Occipital lobe (tissue), 2 donors: ENCODE measurements around the gene DPP10. TPM values are rescaled to one million over a fixed set of nuclear protein-coding genes. Genes with fewer than 3 reads are reported as not detected.
"Not testable (repeated sequence)": the region's sequence is repeated elsewhere in the genome, so short reads cannot be mapped to it uniquely, and the experiment has no call there.

Experiments used
- DNase-seq: peaks from one replicate; lab custom pipeline; 2025; lab: John Stamatoyannopoulos, UW
- total RNA-seq: library from RNA; depleted of rRNA; stranded (reverse); fragments of >200 nt; gene quantifications from one replicate; pipeline ENCODE4 v1.2.3, GENCODE V29; 2014

The DPP10 gene
- total RNA-seq, 1 donor from 2014 or later = 76.7 TPM

GRCh38 chr2:114507744-114508143 lies 65.3 kb downstream of the DPP10 start:
- DNase-seq = no peak

GRCh38 chr2:114515882-114516281 lies 73.4 kb downstream of the DPP10 start:
- DNase-seq = no peak

- DNase-seq = no peak
Observed at GRCh38 chr2:114517580-114517979, 75.1 kb downstream of the DPP10 start.

- no peak for DNase-seq
Observed at GRCh38 chr2:114518738-114519137, 76.3 kb downstream of the DPP10 start.

- DNase-seq = not testable (repeated sequence)
Observed at GRCh38 chr2:114522612-114523011, 80.2 kb downstream of the DPP10 start.

- no peak for DNase-seq
Observed at GRCh38 chr2:114525955-114526354, 83.5 kb downstream of the DPP10 start.

- DNase-seq = no peak
Observed at GRCh38 chr2:114526841-114527240, 84.4 kb downstream of the DPP10 start.

- no peak for DNase-seq
Observed at GRCh38 chr2:114527330-114527983, 85.0 kb downstream of the DPP10 start.

- DNase-seq = no peak
Observed at GRCh38 chr2:114534116-114535084, 92.0 kb downstream of the DPP10 start.

- no peak for DNase-seq
Observed at GRCh38 chr2:114537777-114538176, 95.3 kb downstream of the DPP10 start.

GRCh38 chr2:114542695-114543094 lies 100.3 kb downstream of the DPP10 start:
- no peak for DNase-seq

GRCh38 chr2:114543236-114543766 lies 100.9 kb downstream of the DPP10 start:
- no peak for DNase-seq

GRCh38 chr2:114545052-114545451 lies 102.6 kb downstream of the DPP10 start:
- no peak for DNase-seq

GRCh38 chr2:114546531-114546930 lies 104.1 kb downstream of the DPP10 start:
- no peak for DNase-seq

- DNase-seq = no peak
Observed at GRCh38 chr2:114548151-114548550, 105.7 kb downstream of the DPP10 start.

- DNase-seq = no peak
Observed at GRCh38 chr2:114550364-114550763, 107.9 kb downstream of the DPP10 start.

GRCh38 chr2:114550895-114551793 lies 108.7 kb downstream of the DPP10 start:
- peak; percentile 14 for DNase-seq

GRCh38 chr2:114553027-114553426 lies 110.6 kb downstream of the DPP10 start:
- no peak for DNase-seq

- DNase-seq = no peak
Observed at GRCh38 chr2:114569166-114569565, 126.7 kb downstream of the DPP10 start.

GRCh38 chr2:114577657-114578056 lies 135.2 kb downstream of the DPP10 start:
- no peak for DNase-seq

GRCh38 chr2:114579542-114579941 lies 137.1 kb downstream of the DPP10 start:
- no peak for DNase-seq
